K562 (cell line): ENCODE data around the gene U2AF1L4. TPM values are rescaled to one million over a fixed set of nuclear protein-coding genes. Genes with fewer than 3 reads are reported as not detected.
A peak's percentile ranks its signal among the peaks of the same experiment; 100 is the strongest.

Experiments
- MECOM ChIP-seq: fragments of 250-450 bp; sonication (Bioruptor Pico); IDR thresholded peaks from 2 replicates; pipeline ENCODE4 v1.8.0; 2022; ENCODE audit warnings: inconsistent platforms
- SMAD2 ChIP-seq: fragments of 150-350 bp; IDR thresholded peaks from 2 replicates; pipeline ENCODE4 v1.6.1; 2014; ENCODE audit warnings: low read depth, mild to moderate bottlenecking, low read length
- polyA plus RNA-seq, 8 experiments: library from polyadenylated mRNA; depleted of rRNA in 4 of 8; stranded (reverse) in 5 of 8; unstranded in 3 of 8; fragments of >200 nt; fragmentation: Nextera tagmentation in 2 of 8; fragmentation: Illumina TruSeq in 1 of 8; extraction: Ambion mirVana in 2 of 8; extraction: Trizol in 1 of 8; gene quantifications; 2 replicates each; pipeline versions ENCODE4 v1.2.1 to v1.2.3, GENCODE V29; 2011 to 2014; ENCODE audit warnings: inconsistent platforms in 1 of 8, missing spikeins in 1 of 8
- total RNA-seq, 7 experiments: library from RNA; depleted of rRNA in 6 of 7; stranded (reverse); fragments of >200 nt in 6 of 7; fragmentation: Illumina TruSeq in 2 of 7; extraction: Trizol in 2 of 7; gene quantifications; 2 replicates each; pipeline versions ENCODE4 v1.2.1 to v1.2.3, GENCODE V29; 2011 to 2021; ENCODE audit warnings: low replicate concordance in 1 of 7
- TF ChIP-seq, protein P1 (sequence below): fragments of 450-650 bp; IDR thresholded peaks from 2 replicates; pipeline ENCODE4 v1.6.1; 2017; ENCODE audit warnings: antibody characterized with exemption, mild to moderate bottlenecking
- TF ChIP-seq, protein P2 (sequence below): fragments of 250-450 bp; sonication (Bioruptor Pico); IDR thresholded peaks from 2 replicates; pipeline ENCODE4 v1.5.1; 2021; ENCODE audit warnings: mild to moderate bottlenecking
- TF ChIP-seq, protein P3 (sequence below): fragments of 450-650 bp; IDR thresholded peaks from 2 replicates; pipeline ENCODE4 v1.6.1; 2016; ENCODE audit warnings: mild to moderate bottlenecking, moderate library complexity
- TF ChIP-seq, protein P4 (sequence below): fragments of 250-450 bp; sonication (Bioruptor Pico); IDR thresholded peaks from 2 replicates; pipeline ENCODE4 v1.8.0; 2022; ENCODE audit warnings: moderate library complexity, mild to moderate bottlenecking, inconsistent platforms
- TF ChIP-seq, protein P5 (sequence below): sonication (generic); formaldehyde crosslinking; IDR thresholded peaks from 2 replicates; pipeline ENCODE4 v1.8.1; 2022; ENCODE audit warnings: missing genetic modification reagents

The U2AF1L4 gene
- total and polyA plus RNA-seq, 9 of the 15 experiments (the other 6 are each of a cell fraction or from before 2014, with no cell fraction given): 8.4 to 19.5 (median 12.6) TPM

DNA sequence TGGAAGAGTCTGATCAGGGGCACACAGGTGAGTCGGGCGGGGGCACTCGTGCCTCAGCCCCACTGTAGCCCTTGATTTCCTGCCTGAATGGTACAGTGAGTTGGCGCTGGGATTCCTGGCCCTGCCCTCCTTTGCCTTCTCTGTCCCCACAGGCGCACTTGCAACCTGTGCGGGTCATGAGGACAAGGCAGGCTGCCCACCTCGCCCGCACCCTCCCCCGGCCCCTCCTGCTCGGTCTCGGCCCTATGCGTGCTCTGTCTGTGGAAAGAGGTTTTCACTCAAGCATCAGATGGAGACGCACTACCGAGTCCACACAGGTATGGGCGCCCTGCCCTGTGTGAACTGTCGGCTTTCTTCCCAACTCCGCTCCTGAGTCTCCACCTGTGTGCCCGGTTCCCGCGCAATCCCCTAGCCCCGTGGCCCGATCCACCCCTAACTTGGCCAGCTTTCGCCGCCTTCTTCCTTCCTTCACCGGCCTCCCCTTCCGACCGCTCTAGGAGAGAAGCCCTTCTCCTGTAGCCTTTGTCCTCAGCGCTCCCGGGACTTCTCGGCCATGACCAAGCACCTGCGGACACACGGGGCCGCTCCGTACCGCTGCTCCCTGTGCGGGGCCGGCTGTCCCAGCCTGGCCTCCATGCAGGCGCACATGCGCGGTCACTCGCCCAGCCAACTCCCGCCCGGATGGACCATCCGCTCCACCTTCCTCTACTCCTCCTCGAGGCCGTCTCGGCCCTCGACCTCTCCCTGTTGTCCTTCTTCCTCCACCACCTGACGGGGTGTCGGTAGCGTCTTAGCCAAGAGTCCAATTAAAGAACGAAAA is 29.0 kb downstream of the U2AF1L4 start (continued):
- TF ChIP-seq, protein P1, sequence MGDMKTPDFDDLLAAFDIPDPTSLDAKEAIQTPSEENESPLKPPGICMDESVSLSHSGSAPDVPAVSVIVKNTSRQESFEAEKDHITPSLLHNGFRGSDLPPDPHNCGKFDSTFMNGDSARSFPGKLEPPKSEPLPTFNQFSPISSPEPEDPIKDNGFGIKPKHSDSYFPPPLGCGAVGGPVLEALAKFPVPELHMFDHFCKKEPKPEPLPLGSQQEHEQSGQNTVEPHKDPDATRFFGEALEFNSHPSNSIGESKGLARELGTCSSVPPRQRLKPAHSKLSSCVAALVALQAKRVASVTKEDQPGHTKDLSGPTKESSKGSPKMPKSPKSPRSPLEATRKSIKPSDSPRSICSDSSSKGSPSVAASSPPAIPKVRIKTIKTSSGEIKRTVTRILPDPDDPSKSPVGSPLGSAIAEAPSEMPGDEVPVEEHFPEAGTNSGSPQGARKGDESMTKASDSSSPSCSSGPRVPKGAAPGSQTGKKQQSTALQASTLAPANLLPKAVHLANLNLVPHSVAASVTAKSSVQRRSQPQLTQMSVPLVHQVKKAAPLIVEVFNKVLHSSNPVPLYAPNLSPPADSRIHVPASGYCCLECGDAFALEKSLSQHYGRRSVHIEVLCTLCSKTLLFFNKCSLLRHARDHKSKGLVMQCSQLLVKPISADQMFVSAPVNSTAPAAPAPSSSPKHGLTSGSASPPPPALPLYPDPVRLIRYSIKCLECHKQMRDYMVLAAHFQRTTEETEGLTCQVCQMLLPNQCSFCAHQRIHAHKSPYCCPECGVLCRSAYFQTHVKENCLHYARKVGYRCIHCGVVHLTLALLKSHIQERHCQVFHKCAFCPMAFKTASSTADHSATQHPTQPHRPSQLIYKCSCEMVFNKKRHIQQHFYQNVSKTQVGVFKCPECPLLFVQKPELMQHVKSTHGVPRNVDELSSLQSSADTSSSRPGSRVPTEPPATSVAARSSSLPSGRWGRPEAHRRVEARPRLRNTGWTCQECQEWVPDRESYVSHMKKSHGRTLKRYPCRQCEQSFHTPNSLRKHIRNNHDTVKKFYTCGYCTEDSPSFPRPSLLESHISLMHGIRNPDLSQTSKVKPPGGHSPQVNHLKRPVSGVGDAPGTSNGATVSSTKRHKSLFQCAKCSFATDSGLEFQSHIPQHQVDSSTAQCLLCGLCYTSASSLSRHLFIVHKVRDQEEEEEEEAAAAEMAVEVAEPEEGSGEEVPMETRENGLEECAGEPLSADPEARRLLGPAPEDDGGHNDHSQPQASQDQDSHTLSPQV: 0 out of 2 replicates have a peak, but pooled peaks have one; percentile 25
- TF ChIP-seq, protein P2, sequence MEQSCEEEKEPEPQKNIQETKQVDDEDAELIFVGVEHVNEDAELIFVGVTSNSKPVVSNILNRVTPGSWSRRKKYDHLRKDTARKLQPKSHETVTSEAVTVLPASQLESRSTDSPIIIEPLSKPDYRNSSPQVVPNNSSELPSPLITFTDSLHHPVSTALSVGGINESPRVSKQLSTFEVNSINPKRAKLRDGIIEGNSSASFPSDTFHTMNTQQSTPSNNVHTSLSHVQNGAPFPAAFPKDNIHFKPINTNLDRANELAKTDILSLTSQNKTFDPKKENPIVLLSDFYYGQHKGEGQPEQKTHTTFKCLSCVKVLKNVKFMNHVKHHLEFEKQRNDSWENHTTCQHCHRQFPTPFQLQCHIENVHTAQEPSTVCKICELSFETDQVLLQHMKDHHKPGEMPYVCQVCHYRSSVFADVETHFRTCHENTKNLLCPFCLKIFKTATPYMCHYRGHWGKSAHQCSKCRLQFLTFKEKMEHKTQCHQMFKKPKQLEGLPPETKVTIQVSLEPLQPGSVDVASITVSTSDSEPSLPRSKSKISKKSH: no peak
- TF ChIP-seq, protein P3, sequence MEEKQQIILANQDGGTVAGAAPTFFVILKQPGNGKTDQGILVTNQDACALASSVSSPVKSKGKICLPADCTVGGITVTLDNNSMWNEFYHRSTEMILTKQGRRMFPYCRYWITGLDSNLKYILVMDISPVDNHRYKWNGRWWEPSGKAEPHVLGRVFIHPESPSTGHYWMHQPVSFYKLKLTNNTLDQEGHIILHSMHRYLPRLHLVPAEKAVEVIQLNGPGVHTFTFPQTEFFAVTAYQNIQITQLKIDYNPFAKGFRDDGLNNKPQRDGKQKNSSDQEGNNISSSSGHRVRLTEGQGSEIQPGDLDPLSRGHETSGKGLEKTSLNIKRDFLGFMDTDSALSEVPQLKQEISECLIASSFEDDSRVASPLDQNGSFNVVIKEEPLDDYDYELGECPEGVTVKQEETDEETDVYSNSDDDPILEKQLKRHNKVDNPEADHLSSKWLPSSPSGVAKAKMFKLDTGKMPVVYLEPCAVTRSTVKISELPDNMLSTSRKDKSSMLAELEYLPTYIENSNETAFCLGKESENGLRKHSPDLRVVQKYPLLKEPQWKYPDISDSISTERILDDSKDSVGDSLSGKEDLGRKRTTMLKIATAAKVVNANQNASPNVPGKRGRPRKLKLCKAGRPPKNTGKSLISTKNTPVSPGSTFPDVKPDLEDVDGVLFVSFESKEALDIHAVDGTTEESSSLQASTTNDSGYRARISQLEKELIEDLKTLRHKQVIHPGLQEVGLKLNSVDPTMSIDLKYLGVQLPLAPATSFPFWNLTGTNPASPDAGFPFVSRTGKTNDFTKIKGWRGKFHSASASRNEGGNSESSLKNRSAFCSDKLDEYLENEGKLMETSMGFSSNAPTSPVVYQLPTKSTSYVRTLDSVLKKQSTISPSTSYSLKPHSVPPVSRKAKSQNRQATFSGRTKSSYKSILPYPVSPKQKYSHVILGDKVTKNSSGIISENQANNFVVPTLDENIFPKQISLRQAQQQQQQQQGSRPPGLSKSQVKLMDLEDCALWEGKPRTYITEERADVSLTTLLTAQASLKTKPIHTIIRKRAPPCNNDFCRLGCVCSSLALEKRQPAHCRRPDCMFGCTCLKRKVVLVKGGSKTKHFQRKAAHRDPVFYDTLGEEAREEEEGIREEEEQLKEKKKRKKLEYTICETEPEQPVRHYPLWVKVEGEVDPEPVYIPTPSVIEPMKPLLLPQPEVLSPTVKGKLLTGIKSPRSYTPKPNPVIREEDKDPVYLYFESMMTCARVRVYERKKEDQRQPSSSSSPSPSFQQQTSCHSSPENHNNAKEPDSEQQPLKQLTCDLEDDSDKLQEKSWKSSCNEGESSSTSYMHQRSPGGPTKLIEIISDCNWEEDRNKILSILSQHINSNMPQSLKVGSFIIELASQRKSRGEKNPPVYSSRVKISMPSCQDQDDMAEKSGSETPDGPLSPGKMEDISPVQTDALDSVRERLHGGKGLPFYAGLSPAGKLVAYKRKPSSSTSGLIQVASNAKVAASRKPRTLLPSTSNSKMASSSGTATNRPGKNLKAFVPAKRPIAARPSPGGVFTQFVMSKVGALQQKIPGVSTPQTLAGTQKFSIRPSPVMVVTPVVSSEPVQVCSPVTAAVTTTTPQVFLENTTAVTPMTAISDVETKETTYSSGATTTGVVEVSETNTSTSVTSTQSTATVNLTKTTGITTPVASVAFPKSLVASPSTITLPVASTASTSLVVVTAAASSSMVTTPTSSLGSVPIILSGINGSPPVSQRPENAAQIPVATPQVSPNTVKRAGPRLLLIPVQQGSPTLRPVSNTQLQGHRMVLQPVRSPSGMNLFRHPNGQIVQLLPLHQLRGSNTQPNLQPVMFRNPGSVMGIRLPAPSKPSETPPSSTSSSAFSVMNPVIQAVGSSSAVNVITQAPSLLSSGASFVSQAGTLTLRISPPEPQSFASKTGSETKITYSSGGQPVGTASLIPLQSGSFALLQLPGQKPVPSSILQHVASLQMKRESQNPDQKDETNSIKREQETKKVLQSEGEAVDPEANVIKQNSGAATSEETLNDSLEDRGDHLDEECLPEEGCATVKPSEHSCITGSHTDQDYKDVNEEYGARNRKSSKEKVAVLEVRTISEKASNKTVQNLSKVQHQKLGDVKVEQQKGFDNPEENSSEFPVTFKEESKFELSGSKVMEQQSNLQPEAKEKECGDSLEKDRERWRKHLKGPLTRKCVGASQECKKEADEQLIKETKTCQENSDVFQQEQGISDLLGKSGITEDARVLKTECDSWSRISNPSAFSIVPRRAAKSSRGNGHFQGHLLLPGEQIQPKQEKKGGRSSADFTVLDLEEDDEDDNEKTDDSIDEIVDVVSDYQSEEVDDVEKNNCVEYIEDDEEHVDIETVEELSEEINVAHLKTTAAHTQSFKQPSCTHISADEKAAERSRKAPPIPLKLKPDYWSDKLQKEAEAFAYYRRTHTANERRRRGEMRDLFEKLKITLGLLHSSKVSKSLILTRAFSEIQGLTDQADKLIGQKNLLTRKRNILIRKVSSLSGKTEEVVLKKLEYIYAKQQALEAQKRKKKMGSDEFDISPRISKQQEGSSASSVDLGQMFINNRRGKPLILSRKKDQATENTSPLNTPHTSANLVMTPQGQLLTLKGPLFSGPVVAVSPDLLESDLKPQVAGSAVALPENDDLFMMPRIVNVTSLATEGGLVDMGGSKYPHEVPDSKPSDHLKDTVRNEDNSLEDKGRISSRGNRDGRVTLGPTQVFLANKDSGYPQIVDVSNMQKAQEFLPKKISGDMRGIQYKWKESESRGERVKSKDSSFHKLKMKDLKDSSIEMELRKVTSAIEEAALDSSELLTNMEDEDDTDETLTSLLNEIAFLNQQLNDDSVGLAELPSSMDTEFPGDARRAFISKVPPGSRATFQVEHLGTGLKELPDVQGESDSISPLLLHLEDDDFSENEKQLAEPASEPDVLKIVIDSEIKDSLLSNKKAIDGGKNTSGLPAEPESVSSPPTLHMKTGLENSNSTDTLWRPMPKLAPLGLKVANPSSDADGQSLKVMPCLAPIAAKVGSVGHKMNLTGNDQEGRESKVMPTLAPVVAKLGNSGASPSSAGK: peak; percentile 89
- TF ChIP-seq, protein P4, sequence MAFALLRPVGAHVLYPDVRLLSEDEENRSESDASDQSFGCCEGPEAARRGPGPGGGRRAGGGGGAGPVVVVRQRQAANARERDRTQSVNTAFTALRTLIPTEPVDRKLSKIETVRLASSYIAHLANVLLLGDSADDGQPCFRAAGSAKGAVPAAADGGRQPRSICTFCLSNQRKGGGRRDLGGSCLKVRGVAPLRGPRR (CRISPR knock-in tag): no peak
- TF ChIP-seq, protein P5, sequence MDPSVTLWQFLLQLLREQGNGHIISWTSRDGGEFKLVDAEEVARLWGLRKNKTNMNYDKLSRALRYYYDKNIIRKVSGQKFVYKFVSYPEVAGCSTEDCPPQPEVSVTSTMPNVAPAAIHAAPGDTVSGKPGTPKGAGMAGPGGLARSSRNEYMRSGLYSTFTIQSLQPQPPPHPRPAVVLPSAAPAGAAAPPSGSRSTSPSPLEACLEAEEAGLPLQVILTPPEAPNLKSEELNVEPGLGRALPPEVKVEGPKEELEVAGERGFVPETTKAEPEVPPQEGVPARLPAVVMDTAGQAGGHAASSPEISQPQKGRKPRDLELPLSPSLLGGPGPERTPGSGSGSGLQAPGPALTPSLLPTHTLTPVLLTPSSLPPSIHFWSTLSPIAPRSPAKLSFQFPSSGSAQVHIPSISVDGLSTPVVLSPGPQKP (CRISPR knock-in tag): no peak
- no peak for TF ChIP-seq MECOM (CRISPR knock-in tag)
- TF ChIP-seq SMAD2: no peak
